Suprapubic skin (tissue), 4 donors: Measurements from ENCODE around the gene GNA12.

Source experiments
- CTCF ChIP-seq, 2 donors: fragments of 200-600 bp in 1 of 2; fragments of 450-650 bp in 1 of 2; sonication (generic) in 1 of 2; IDR thresholded peaks; one replicate each; pipeline ENCODE4 v1.5.1; 2016 to 2019; ENCODE audit warnings: antibody characterized with exemption in 2 of 2, mild to moderate bottlenecking in 1 of 2, moderate library complexity in 1 of 2
- POLR2A ChIP-seq, 2 donors: fragments of 450-650 bp; IDR thresholded peaks; one replicate each; pipeline ENCODE4 v1.6.1; 2017; ENCODE audit warnings: antibody characterized with exemption in 2 of 2, mild to moderate bottlenecking in 2 of 2, moderate library complexity in 2 of 2
- POLR2AphosphoS5 ChIP-seq, 3 donors: sonication (generic); formaldehyde crosslinking; IDR thresholded peaks; one replicate each; pipeline ENCODE4 v1.6.1; 2017; ENCODE audit warnings: antibody characterized with exemption in 3 of 3

GRCh38 chr7:2859952-2860351 is 15.8 kb upstream of the GNA12 start:
- no peak for TF ChIP-seq CTCF (IDR thresholded peaks at IDR 0.05)
- TF ChIP-seq POLR2A (IDR thresholded peaks at IDR 0.05) = no peak
- no peak for TF ChIP-seq POLR2AphosphoS5 (IDR thresholded peaks at IDR 0.05)
